Smooth muscle cell (in vitro differentiated cells): Measurements from ENCODE around the gene SRPRB. TPM values are rescaled to one million over a fixed set of nuclear protein-coding genes. Genes with fewer than 3 reads are reported as not detected.

Experiments used
- DNase-seq: peaks from one replicate; lab custom pipeline; 2025; ENCODE audit not compliant: unreplicated experiment; lab: John Stamatoyannopoulos, UW
- H2AFZ ChIP-seq: fragments of 200-600 bp; sonication (generic); 2 replicates; pipeline ENCODE4 v1.6.0; 2016; ENCODE audit warnings: antibody characterized with exemption, low read depth, mild to moderate bottlenecking
- H3F3A ChIP-seq: fragments of 200-600 bp; sonication (generic); 2 replicates; pipeline ENCODE4 v1.6.0; 2017; ENCODE audit warnings: antibody characterized with exemption, low read depth
- H3K27ac ChIP-seq: fragments of 200-600 bp; sonication (generic); 2 replicates; pipeline ENCODE4 v1.5.1; 2016; ENCODE audit warnings: low read depth, mild to moderate bottlenecking
- H3K27me3 ChIP-seq: fragments of 200-600 bp; sonication (generic); 2 replicates; pipeline ENCODE4 v1.6.1; 2016; ENCODE audit warnings: low read depth, mild to moderate bottlenecking
- H3K36me3 ChIP-seq: fragments of 200-600 bp; sonication (generic); 2 replicates; pipeline ENCODE4 v1.5.1; 2016; ENCODE audit warnings: low read depth
- H3K4me1 ChIP-seq: fragments of 200-600 bp; sonication (generic); 2 replicates; pipeline ENCODE4 v1.5.1; 2016; ENCODE audit warnings: low read depth
- H3K4me2 ChIP-seq: fragments of 200-600 bp; sonication (generic); 2 replicates; pipeline ENCODE4 v1.6.0; 2016; ENCODE audit warnings: mild to moderate bottlenecking
- H3K4me3 ChIP-seq: fragments of 200-600 bp; sonication (generic); 2 replicates; pipeline ENCODE4 v1.5.1; 2016; ENCODE audit warnings: mild to moderate bottlenecking
- H3K79me2 ChIP-seq: fragments of 200-600 bp; sonication (generic); 2 replicates; pipeline ENCODE4 v1.6.0; 2016; ENCODE audit warnings: low read depth, mild to moderate bottlenecking
- H3K9ac ChIP-seq: fragments of 200-600 bp; sonication (generic); 2 replicates; pipeline ENCODE4 v1.6.0; 2016; ENCODE audit warnings: low read depth
- H3K9me3 ChIP-seq: fragments of 200-600 bp; sonication (generic); replicated peaks from 2 replicates; pipeline ENCODE4 v1.5.1; 2016; ENCODE audit warnings: low read depth
- H4K20me1 ChIP-seq: fragments of 200-600 bp; sonication (generic); 2 replicates; pipeline ENCODE4 v1.6.0; 2016; ENCODE audit warnings: low read depth
- WGBS: methylation state at CpG from one replicate; pipeline ENCODE4 v1.1.7; 2016; ENCODE audit warnings: low lambda C conversion rate; 5-methylcytosine and 5-hydroxymethylcytosine counted together
- polyA plus RNA-seq: library from polyadenylated mRNA; unstranded; fragments of >200 nt; fragmentation: Nextera tagmentation; extraction: Ambion mirVana; gene quantifications from 2 replicates; pipeline ENCODE4 v1.2.1, GENCODE V29; 2016
- total RNA-seq: library from RNA; depleted of rRNA; stranded (reverse); fragments of >200 nt; gene quantifications from 2 replicates; pipeline ENCODE4 v1.2.3, GENCODE V29; 2014
- TF ChIP-seq, protein P1 (sequence below): fragments of 200-600 bp; sonication (generic); IDR thresholded peaks from 2 replicates; pipeline ENCODE4 v1.5.1; 2017; ENCODE audit warnings: borderline replicate concordance, mild to moderate bottlenecking, antibody characterized with exemption; ENCODE audit not compliant: insufficient read depth, poor library complexity, severe bottlenecking

The SRPRB gene
- total and polyA plus RNA-seq, 2 experiments from 2014 or later = 59.3 to 78.9 TPM

DNA sequence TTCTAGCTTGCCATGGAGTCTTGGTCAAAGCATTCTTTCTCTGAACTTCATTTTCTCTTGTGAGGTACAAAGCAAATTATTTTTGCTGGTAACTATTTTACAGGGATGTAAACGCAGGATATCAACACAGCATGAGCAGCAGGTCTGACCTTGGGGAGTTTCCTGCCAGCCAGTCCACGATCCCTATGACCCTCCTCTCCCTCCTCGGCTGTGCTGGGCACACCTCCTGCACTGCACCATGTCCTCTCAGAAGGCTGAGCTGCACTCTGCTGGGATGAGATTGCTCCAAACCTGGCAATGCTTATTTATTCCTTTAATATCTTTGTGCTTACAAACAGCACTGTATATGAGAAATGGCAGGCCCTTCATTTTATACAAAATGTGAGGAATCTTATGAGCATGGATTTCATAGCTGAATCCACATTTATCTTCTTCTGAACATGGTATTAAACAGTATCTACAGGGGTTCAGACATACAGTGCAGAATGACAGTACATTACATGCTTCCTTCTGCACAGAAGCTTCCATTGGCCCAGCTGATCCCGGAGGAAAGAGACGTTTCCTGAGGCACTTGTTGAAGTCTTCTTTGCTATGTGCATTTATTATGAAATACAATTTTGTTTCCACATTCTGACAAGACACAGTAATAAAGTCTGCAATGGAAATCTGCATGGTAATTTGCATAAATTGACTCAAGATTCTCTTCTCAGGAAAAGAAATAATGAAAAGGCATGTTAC is 48.8 kb downstream of the SRPRB start:
- no peaks in the 10 kb centered on the region for H3K9me3 ChIP-seq
- no peak overlapping the region for H3K4me2 ChIP-seq
- H3K36me3 ChIP-seq = no peaks in the 10 kb centered on the region
- 91% methylated on average over 5 of the region's 5 CpGs for WGBS
- no peak overlapping the region for H3K4me3 ChIP-seq
- DNase-seq = no peak
- H3K9ac ChIP-seq = no peak overlapping the region
- no peaks in the 10 kb centered on the region for H3K79me2 ChIP-seq
- no peaks in the 10 kb centered on the region for H3K4me1 ChIP-seq
- no peak overlapping the region for H3K27ac ChIP-seq
- H2AFZ ChIP-seq = no peak overlapping the region
- H3F3A ChIP-seq = no peaks in the 10 kb centered on the region
- TF ChIP-seq, protein P1, sequence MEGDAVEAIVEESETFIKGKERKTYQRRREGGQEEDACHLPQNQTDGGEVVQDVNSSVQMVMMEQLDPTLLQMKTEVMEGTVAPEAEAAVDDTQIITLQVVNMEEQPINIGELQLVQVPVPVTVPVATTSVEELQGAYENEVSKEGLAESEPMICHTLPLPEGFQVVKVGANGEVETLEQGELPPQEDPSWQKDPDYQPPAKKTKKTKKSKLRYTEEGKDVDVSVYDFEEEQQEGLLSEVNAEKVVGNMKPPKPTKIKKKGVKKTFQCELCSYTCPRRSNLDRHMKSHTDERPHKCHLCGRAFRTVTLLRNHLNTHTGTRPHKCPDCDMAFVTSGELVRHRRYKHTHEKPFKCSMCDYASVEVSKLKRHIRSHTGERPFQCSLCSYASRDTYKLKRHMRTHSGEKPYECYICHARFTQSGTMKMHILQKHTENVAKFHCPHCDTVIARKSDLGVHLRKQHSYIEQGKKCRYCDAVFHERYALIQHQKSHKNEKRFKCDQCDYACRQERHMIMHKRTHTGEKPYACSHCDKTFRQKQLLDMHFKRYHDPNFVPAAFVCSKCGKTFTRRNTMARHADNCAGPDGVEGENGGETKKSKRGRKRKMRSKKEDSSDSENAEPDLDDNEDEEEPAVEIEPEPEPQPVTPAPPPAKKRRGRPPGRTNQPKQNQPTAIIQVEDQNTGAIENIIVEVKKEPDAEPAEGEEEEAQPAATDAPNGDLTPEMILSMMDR = no peak
- H4K20me1 ChIP-seq = no peaks in the 10 kb centered on the region
- H3K27me3 ChIP-seq = no peaks in the 10 kb centered on the region

- no peak overlapping the region for H3K27ac ChIP-seq
- H3K79me2 ChIP-seq = no peaks in the 10 kb centered on the region
- 86% methylated on average over 4 of the region's 4 CpGs for WGBS
- no peak for DNase-seq
- H3F3A ChIP-seq = no peaks in the 10 kb centered on the region
- H3K27me3 ChIP-seq = no peaks in the 10 kb centered on the region
- TF ChIP-seq, protein P1 = no peak
- H4K20me1 ChIP-seq = no peaks in the 10 kb centered on the region
- no peak overlapping the region for H2AFZ ChIP-seq
- H3K9me3 ChIP-seq = no peaks in the 10 kb centered on the region
- H3K9ac ChIP-seq = no peak overlapping the region
- no peaks in the 10 kb centered on the region for H3K4me1 ChIP-seq
- H3K4me2 ChIP-seq = no peak overlapping the region
- no peaks in the 10 kb centered on the region for H3K36me3 ChIP-seq
- no peak overlapping the region for H3K4me3 ChIP-seq
Measured at GRCh38 chr3:133855002-133855370, 49.4 kb downstream of the SRPRB start.

DNA sequence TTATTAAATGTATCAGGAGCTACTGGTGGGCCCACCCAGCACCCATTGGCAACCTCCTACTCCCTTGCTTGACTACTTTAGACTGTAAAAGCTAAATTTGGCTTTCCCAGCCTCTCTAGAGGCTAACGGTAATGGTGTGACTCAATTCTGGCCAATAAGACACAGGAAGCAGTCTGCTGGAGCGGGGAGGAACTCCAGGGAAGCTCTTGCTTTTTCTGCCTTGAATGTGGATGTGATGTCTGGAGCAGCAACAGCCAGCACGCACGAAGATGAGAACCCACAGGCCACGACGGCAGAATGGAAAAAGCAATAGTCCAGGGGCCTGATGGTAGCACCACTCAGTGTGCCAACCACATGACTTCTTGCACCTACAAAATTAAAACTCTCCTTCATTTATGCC is 50.2 kb downstream of the SRPRB start:
- Histone ChIP-seq H3K36me3 (no peaks in the 10 kb centered on the region), H3K4me2 (no peak overlapping the region), H3K27me3 (no peaks in the 10 kb centered on the region), H2AFZ (no peak overlapping the region), H3K9ac (no peak overlapping the region), H3F3A (no peaks in the 10 kb centered on the region), H3K9me3 (no peaks in the 10 kb centered on the region), H3K4me1 (no peaks in the 10 kb centered on the region), H3K4me3 (no peak overlapping the region), H3K27ac (no peak overlapping the region), H3K79me2 (no peaks in the 10 kb centered on the region), H4K20me1 (no peaks in the 10 kb centered on the region)
- TF ChIP-seq, protein P1 = no peak
- DNase-seq = no peak
- 68% methylated on average over 6 of the region's 6 CpGs for WGBS

DNA sequence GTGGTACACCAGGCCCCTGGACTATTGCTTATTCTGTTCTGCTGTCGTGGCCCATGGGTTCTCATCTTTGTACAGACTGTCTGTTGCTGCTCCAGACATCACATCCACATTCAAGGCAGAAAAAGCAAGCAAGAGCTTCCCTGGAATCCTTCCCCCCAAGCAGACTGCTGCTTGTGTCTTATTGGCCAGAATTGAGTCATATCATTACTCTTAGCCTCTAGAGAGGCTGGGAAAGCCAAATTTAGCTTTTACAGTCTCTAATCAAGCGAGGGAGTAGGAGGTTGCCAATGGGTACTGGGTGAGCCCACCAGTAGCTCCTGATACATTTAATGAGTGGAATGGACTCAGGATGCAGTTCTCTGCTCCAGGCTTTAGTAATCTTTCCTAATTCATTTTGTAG is 50.7 kb downstream of the SRPRB start:
- Histone ChIP-seq H3K4me2 (no peak overlapping the region), H3K79me2 (no peaks in the 10 kb centered on the region), H2AFZ (no peak overlapping the region), H3K27me3 (no peaks in the 10 kb centered on the region), H3K36me3 (no peaks in the 10 kb centered on the region), H3K4me1 (no peaks in the 10 kb centered on the region), H3K4me3 (no peak overlapping the region), H3K9ac (no peak overlapping the region), H3K9me3 (no peaks in the 10 kb centered on the region), H3K27ac (no peak overlapping the region), H4K20me1 (no peaks in the 10 kb centered on the region), H3F3A (no peaks in the 10 kb centered on the region)
- no peak for DNase-seq
- TF ChIP-seq, protein P1 = no peak
- 72% methylated on average over 2 of the region's 2 CpGs for WGBS
